Panc1 (cell line): ENCODE data around the gene ZNF292. TPM values are rescaled to one million over a fixed set of nuclear protein-coding genes. Genes with fewer than 3 reads are reported as not detected.

Source experiments
- ATAC-seq: fragments of 200-7000 bp; cut with Tn5 transposase; 2 replicates; pipeline ENCODE4 v1.9.1; 2020; ENCODE audit warnings: mild to moderate bottlenecking, moderate library complexity
- BruUV-seq: library from RNA; stranded (reverse); fragments of 400-500 nt; replicated peaks from 2 replicates; lab custom pipeline; 2021; lab: Mats Ljungman, UMichigan
- CTCF ChIA-PET: fragments of 300-600 bp; sonication (Branson Sonifier 250); formaldehyde crosslinking; loops from one replicate; lab custom pipeline; 2022; ENCODE audit warnings: antibody characterized with exemption; lab: Charles Lee
- POLR2A ChIA-PET: fragments of 300-600 bp; sonication (Branson Sonifier 250); formaldehyde crosslinking; loops from one replicate; lab custom pipeline; 2022; ENCODE audit warnings: antibody characterized with exemption; lab: Charles Lee
- DNase-seq: peaks from one replicate; pipeline ENCODE4 v3.0.0-alpha.2; 2010; ENCODE audit warnings: low read depth, low spot score
- H3K27ac ChIP-seq: 2 replicates; pipeline ENCODE4 v1.5.1; 2011; ENCODE audit warnings: mild to moderate bottlenecking, low read length, inconsistent platforms
- H3K27me3 ChIP-seq: fragments of 200-500 bp; sonication (Bioruptor generic); 2 replicates; pipeline ENCODE4 v1.6.0; 2014; ENCODE audit warnings: low read length, inconsistent platforms; ENCODE audit not compliant: control insufficient read depth, insufficient read depth
- H3K36me3 ChIP-seq: fragments of 200-500 bp; sonication (Bioruptor generic); 2 replicates; pipeline ENCODE4 v1.5.1; 2014; ENCODE audit warnings: inconsistent platforms, mild to moderate bottlenecking, low read length, moderate library complexity; ENCODE audit not compliant: control insufficient read depth, insufficient read depth
- H3K4me1 ChIP-seq: 2 replicates; pipeline ENCODE4 v1.5.1; 2011; ENCODE audit warnings: inconsistent platforms, mild to moderate bottlenecking, low read length, moderate library complexity; ENCODE audit not compliant: control insufficient read depth, insufficient read depth
- H3K4me3 ChIP-seq, 2 experiments: 2 replicates each; pipeline ENCODE4 v1.5.1; 2011 to 2012; ENCODE audit warnings: low read depth in 2 of 2, low read length in 2 of 2, mild to moderate bottlenecking in 2 of 2, inconsistent platforms in 1 of 2, moderate library complexity in 1 of 2
- H3K9me3 ChIP-seq: fragments of 200-500 bp; sonication (Bioruptor generic); 2 replicates; pipeline ENCODE4 v1.5.1; 2014; ENCODE audit warnings: low read depth, mild to moderate bottlenecking, inconsistent platforms, low read length, moderate library complexity; ENCODE audit not compliant: control insufficient read depth, insufficient read depth
- POLR2AphosphoS5 ChIP-seq: IDR thresholded peaks from 2 replicates; pipeline ENCODE4 v1.6.1; 2012; ENCODE audit warnings: mild to moderate bottlenecking, low read depth, low read length, moderate library complexity
- SIN3A ChIP-seq: IDR thresholded peaks from 2 replicates; pipeline ENCODE4 v1.6.1; 2012; ENCODE audit warnings: low read depth, mild to moderate bottlenecking, low read length, moderate library complexity, borderline replicate concordance; ENCODE audit not compliant: insufficient read depth
- TCF7L2 ChIP-seq: IDR thresholded peaks from 2 replicates; pipeline ENCODE4 v1.6.1; 2011; ENCODE audit warnings: mild to moderate bottlenecking, low read depth, low read length, inconsistent platforms
- in situ Hi-C: cut with HindIII; loops from 2 replicates; pipeline ENCODE4 v1.10.0; 2016; ENCODE audit warnings: low sequenced_read_pairs, low pct_unique_long_range_greater_than_20kb
- intact Hi-C: fragments of 100-400 bp; cut with micrococcal nuclease; formaldehyde crosslinking; loops from one replicate; pipeline ENCODE4 v1.10.0; 2022; ENCODE audit not compliant: unreplicated experiment
- total RNA-seq: library from RNA; stranded (reverse); gene quantifications from one replicate; pipeline ENCODE4 v1.2.1, GENCODE V29; 2021; ENCODE audit not compliant: unreplicated experiment
- TF ChIP-seq, protein P1 (sequence below): fragments of 450-650 bp; IDR thresholded peaks from 2 replicates; pipeline ENCODE4 v1.5.1; 2017; ENCODE audit warnings: mild to moderate bottlenecking
- TF ChIP-seq, protein P2 (sequence below), 2 experiments: IDR thresholded peaks; 2 replicates each; pipeline ENCODE4 v1.6.1; 2011 to 2012; ENCODE audit warnings: low read depth in 2 of 2, control low read depth in 1 of 2, low read length in 1 of 2, mild to moderate bottlenecking in 1 of 2, moderate library complexity in 1 of 2; ENCODE audit not compliant: insufficient read depth in 1 of 2

Gene ZNF292
- total RNA-seq, 1 experiment from 2014 or later, result 38.2 TPM

- DNase-seq (no peak), ATAC-seq (no peak)
- Histone ChIP-seq H3K27me3 (no peaks in the 10 kb centered on the region), H3K36me3 (peaks cover 2% of the 10 kb centered on the region; the same call in 1 of the 2 replicates), H3K4me3 (no peak overlapping the region), H3K4me1 (peaks cover 10% of the 10 kb centered on the region; the same call in 1 of the 2 replicates), H3K9me3 (no peaks in the 10 kb centered on the region), H3K27ac (no peak overlapping the region)
- intact Hi-C loops (no loop called here), in situ Hi-C loops (no loop called here)
- POLR2A ChIA-PET, result no interaction called here
- no peak for TF ChIP-seq POLR2AphosphoS5
- no peak for TF ChIP-seq TCF7L2
- CTCF ChIA-PET, result no interaction called here
- no TSS peak for BruUV-seq
Measured at GRCh38 chr6:87161299-87161698, 5.9 kb downstream of the ZNF292 start.

DNA sequence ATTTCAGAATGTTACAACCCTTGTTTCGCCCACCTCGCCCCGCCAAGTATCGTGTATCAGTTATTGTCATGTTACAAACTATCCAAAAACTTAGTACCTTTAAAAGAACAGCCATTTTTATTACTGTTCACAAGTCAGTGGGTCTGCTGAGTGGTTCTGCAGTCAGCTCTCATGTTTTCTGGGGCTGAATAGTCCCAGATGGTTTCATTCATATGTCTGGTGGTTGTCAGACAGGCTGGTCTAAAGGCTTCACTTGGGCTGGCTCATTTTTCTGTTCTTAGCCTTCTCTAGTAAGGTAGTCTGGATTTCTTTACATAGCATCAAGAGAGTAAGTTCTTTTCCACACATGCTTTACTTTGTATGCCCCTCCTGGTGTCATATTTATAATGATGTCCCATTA, 8.6 kb downstream of the ZNF292 start:
- intact Hi-C loops, result no loop called here
- BruUV-seq, result no TSS peak
- Histone ChIP-seq H3K9me3 (no peaks in the 10 kb centered on the region), H3K27me3 (no peaks in the 10 kb centered on the region), H3K36me3 (no peaks in the 10 kb centered on the region), H3K4me3 (no peak overlapping the region), H3K27ac (no peak overlapping the region), H3K4me1 (0 out of 2 replicates have a peak, but pooled peaks cover 4% of the 10 kb centered on the region)
- in situ Hi-C loops, result no loop called here
- DNase-seq (no peak), ATAC-seq (no peak)
- ChIA-PET CTCF (no interaction called here), POLR2A (no interaction called here)
- no peak for TF ChIP-seq POLR2AphosphoS5
- TF ChIP-seq, protein P1, sequence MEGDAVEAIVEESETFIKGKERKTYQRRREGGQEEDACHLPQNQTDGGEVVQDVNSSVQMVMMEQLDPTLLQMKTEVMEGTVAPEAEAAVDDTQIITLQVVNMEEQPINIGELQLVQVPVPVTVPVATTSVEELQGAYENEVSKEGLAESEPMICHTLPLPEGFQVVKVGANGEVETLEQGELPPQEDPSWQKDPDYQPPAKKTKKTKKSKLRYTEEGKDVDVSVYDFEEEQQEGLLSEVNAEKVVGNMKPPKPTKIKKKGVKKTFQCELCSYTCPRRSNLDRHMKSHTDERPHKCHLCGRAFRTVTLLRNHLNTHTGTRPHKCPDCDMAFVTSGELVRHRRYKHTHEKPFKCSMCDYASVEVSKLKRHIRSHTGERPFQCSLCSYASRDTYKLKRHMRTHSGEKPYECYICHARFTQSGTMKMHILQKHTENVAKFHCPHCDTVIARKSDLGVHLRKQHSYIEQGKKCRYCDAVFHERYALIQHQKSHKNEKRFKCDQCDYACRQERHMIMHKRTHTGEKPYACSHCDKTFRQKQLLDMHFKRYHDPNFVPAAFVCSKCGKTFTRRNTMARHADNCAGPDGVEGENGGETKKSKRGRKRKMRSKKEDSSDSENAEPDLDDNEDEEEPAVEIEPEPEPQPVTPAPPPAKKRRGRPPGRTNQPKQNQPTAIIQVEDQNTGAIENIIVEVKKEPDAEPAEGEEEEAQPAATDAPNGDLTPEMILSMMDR, result no peak
- no peak for TF ChIP-seq TCF7L2
- no peak for TF ChIP-seq SIN3A
- TF ChIP-seq, protein P2, sequence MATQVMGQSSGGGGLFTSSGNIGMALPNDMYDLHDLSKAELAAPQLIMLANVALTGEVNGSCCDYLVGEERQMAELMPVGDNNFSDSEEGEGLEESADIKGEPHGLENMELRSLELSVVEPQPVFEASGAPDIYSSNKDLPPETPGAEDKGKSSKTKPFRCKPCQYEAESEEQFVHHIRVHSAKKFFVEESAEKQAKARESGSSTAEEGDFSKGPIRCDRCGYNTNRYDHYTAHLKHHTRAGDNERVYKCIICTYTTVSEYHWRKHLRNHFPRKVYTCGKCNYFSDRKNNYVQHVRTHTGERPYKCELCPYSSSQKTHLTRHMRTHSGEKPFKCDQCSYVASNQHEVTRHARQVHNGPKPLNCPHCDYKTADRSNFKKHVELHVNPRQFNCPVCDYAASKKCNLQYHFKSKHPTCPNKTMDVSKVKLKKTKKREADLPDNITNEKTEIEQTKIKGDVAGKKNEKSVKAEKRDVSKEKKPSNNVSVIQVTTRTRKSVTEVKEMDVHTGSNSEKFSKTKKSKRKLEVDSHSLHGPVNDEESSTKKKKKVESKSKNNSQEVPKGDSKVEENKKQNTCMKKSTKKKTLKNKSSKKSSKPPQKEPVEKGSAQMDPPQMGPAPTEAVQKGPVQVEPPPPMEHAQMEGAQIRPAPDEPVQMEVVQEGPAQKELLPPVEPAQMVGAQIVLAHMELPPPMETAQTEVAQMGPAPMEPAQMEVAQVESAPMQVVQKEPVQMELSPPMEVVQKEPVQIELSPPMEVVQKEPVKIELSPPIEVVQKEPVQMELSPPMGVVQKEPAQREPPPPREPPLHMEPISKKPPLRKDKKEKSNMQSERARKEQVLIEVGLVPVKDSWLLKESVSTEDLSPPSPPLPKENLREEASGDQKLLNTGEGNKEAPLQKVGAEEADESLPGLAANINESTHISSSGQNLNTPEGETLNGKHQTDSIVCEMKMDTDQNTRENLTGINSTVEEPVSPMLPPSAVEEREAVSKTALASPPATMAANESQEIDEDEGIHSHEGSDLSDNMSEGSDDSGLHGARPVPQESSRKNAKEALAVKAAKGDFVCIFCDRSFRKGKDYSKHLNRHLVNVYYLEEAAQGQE (IDR thresholded peaks at IDR 0.05; ENCODE audit: insufficient read depth in 1 of 2, low read depth in 2 of 2, low read length in 1 of 2), result no peak

DNA sequence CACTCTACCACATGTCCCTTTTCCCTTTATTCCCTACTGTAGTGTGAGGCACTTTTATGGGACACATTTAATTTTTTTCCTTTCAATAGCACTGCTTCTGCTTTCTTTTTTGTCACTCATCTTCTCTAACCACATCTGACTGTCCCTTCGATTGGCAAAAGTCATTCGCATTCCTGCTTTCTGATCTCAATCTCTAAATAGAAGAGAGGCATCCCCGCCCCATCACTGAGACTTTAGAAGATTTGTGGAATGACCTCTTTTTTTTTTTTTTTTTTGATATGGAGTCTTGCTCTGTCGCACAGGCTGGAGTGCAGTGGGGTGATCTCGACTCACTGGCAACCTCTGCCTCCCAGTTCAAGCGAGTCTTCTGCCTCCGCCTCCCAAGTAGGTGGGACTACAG, 9.1 kb downstream of the ZNF292 start:
- Histone ChIP-seq H3K27ac (no peak overlapping the region), H3K9me3 (no peaks in the 10 kb centered on the region), H3K4me1 (0 out of 2 replicates have a peak, but pooled peaks cover 4% of the 10 kb centered on the region), H3K27me3 (no peaks in the 10 kb centered on the region), H3K4me3 (no peak overlapping the region), H3K36me3 (no peaks in the 10 kb centered on the region)
- intact Hi-C loops, result no loop called here
- TF ChIP-seq POLR2AphosphoS5 (no peak), SIN3A (no peak), TCF7L2 (no peak)
- TF ChIP-seq, protein P1, result no peak
- TF ChIP-seq, protein P2 (IDR thresholded peaks at IDR 0.05; ENCODE audit: insufficient read depth in 1 of 2, low read depth in 2 of 2, low read length in 1 of 2), result no peak
- BruUV-seq, result no TSS peak
- ATAC-seq (no peak), DNase-seq (no peak)
- in situ Hi-C loops, result no loop called here
- CTCF ChIA-PET, result no interaction called here
- POLR2A ChIA-PET, result no interaction called here
